Mucosa of descending colon (tissue), 3 donors: ENCODE data around the gene GLTP. TPM values are rescaled to one million over a fixed set of nuclear protein-coding genes. Genes with fewer than 3 reads are reported as not detected.

Experiments used
- ATAC-seq: fragments of 200-7000 bp; cut with Tn5 transposase; one replicate; pipeline ENCODE4 v1.9.1; 2020; ENCODE audit warnings: mild to moderate bottlenecking, moderate library complexity
- DNase-seq, 3 donors: peaks; one replicate each; pipeline ENCODE4 v3.0.0-alpha.2; 2020
- H3K36me3 ChIP-seq: fragments of 200-600 bp; one replicate; pipeline ENCODE4 v1.8.0; 2021; ENCODE audit warnings: low read depth, mild to moderate bottlenecking
- H3K4me1 ChIP-seq: fragments of 200-600 bp; one replicate; pipeline ENCODE4 v1.8.0; 2021; ENCODE audit warnings: low read depth, mild to moderate bottlenecking
- H3K4me3 ChIP-seq: fragments of 200-600 bp; one replicate; pipeline ENCODE4 v1.8.0; 2021; ENCODE audit warnings: mild to moderate bottlenecking
- H3K9me3 ChIP-seq: fragments of 200-600 bp; one replicate; pipeline ENCODE4 v1.8.0; 2021; ENCODE audit warnings: mild to moderate bottlenecking
- intact Hi-C, 2 donors: fragments of 100-400 bp; cut with DNase I in 1 of 2; cut with micrococcal nuclease in 1 of 2; formaldehyde crosslinking; loops; one replicate each; pipeline versions ENCODE4 v1.11.0 to v1.11.1; 2022; cut with DNase I, micrococcal nuclease
- total RNA-seq, 3 donors: library from RNA; stranded (reverse); fragmentation: NEBNext Ultra II Directional in 2 of 3; extraction: Animal tissue kit (Norgen Biotek cat#: 25700) in 2 of 3; gene quantifications; one replicate each; pipeline versions ENCODE4 v1.2.1 to v1.2.4, GENCODE V29; 2021 to 2023
- TF ChIP-seq, protein P1 (sequence below): fragments of 200-600 bp; IDR thresholded peaks from one replicate; pipeline ENCODE4 v1.8.0; 2022; ENCODE audit warnings: antibody characterized with exemption, mild to moderate bottlenecking
- donor health status: DM: no; HTN: no; CAD: no; lungs with moderate emphysema.
- donor health status: DM: no; HTN: no; CAD: no.
- donor health status: DM: no; HTN: yes; CAD: no.

The GLTP gene
- total RNA-seq, 3 donors from 2014 or later = 58.8 to 101 (median 98.9) TPM

DNA sequence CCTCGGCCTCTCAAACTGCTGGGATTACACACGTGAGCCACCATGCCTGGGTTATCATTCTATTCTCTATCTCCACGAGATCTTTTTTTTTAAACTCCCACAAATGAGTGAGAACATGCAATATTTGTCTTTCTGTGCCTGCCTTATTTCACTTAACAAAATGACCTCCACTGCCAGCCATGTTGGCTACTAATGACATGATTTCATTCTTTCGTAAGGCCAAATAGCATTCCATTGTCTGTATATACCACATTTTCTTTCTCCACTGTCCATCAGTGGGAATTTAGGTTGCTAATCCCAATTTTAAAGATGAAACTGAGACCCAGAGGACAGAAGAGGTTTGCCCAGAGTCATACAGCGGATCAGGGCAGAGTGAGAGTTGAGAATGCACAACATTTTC is 36.2 kb downstream of the GLTP start:
- TF ChIP-seq, protein P1, sequence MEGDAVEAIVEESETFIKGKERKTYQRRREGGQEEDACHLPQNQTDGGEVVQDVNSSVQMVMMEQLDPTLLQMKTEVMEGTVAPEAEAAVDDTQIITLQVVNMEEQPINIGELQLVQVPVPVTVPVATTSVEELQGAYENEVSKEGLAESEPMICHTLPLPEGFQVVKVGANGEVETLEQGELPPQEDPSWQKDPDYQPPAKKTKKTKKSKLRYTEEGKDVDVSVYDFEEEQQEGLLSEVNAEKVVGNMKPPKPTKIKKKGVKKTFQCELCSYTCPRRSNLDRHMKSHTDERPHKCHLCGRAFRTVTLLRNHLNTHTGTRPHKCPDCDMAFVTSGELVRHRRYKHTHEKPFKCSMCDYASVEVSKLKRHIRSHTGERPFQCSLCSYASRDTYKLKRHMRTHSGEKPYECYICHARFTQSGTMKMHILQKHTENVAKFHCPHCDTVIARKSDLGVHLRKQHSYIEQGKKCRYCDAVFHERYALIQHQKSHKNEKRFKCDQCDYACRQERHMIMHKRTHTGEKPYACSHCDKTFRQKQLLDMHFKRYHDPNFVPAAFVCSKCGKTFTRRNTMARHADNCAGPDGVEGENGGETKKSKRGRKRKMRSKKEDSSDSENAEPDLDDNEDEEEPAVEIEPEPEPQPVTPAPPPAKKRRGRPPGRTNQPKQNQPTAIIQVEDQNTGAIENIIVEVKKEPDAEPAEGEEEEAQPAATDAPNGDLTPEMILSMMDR = no peak
- ATAC-seq (no peak), DNase-seq (no peak)
- Histone ChIP-seq H3K9me3 (no peaks in the 10 kb centered on the region), H3K36me3 (no peaks in the 10 kb centered on the region), H3K4me1 (no peaks in the 10 kb centered on the region), H3K4me3 (no peak overlapping the region)
- intact Hi-C loops = no loop called here

DNA sequence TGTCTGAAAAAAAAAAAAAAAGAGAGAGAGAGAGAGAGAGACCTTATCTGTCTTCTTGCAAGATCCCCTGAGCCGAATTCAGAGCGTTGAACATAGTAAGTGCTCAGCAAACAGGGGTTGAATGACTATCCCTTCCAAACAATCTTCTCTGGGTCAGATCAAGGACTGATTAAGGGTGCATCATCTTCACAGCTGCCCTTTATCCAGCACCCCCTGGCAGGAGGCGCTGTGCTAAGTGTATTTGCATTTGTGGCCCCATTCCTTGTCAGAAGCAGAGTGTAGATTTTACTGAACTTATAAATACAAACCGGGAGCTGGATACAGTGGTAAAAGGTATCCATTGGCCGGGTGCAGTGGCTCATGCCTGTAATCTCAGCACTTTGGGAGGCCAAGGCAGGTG is 38.3 kb downstream of the GLTP start:
- Histone ChIP-seq H3K4me1 (no peaks in the 10 kb centered on the region), H3K36me3 (no peaks in the 10 kb centered on the region), H3K4me3 (no peak overlapping the region), H3K9me3 (no peaks in the 10 kb centered on the region)
- no peak for DNase-seq
- TF ChIP-seq, protein P1 = no peak
- intact Hi-C loops = no loop called here
- no peak for ATAC-seq

DNA sequence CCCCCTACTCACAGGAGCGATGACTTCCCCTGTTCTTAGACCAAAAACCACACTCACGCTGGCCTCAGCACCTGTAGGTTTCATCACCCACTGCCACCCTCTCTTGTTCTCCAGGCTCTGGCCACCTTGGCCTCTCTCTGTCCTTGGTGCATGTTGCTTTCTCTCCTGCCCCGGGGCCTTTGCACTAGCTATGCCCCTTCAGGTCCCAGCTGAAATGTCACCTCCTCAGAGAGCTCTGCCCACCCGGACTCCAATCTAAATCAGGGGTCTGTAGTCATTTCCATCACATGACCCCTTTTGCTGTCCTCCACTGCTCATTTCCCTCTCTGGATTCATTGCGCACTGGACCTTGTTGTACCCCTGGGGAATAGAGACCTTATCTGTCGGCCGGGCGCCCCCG is 39.0 kb downstream of the GLTP start:
- no peaks in the 10 kb centered on the region for H3K9me3 ChIP-seq
- TF ChIP-seq, protein P1 = no peak
- H3K36me3 ChIP-seq = no peaks in the 10 kb centered on the region
- H3K4me3 ChIP-seq = no peak overlapping the region
- intact Hi-C loops = no loop called here
- ATAC-seq = no peak
- no peak for DNase-seq
- no peaks in the 10 kb centered on the region for H3K4me1 ChIP-seq

DNA sequence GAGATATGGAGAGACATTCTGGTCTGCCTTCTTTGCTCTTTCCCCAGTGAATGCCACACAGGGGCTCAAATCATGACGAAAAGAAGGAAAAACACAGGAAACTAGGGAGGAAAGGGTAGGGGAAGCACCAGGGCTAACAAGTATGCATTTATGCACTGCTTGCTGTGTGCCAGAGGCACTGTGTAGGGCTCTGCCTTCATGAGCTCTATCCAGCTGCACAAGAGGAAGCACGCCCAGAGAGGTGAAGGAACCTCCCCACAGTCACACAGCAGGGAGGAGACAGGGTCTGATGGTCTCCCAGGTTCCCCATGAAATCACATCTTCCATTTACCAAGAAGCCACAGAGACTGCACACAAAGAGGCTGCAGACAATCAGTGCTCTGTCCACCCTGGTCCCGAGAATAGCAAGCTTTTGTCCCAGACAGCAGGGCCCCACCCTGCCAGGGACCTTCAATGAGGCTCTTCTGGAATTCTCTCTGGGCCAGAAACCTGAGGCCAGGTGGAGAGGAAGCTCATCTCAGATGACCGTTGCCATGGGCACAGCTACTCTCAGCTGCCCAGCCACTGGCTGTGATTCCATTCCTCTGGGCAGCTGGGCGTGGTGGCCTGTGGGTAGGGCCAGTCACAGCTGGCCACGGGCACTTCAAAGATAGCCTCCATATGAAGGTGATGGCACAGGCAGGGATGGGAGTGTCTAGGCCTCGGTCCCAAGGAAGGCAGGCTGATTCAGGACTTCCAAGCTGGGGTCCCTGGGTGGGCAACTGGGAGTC is 39.9 kb downstream of the GLTP start:
- Histone ChIP-seq H3K4me3 (no peak overlapping the region), H3K9me3 (no peaks in the 10 kb centered on the region), H3K36me3 (no peaks in the 10 kb centered on the region), H3K4me1 (no peaks in the 10 kb centered on the region)
- ATAC-seq (peak; percentile 68), DNase-seq (peak in 1 of 3 donors; percentile 49)
- intact Hi-C loops = no loop called here
- TF ChIP-seq, protein P1 = no peak

DNA sequence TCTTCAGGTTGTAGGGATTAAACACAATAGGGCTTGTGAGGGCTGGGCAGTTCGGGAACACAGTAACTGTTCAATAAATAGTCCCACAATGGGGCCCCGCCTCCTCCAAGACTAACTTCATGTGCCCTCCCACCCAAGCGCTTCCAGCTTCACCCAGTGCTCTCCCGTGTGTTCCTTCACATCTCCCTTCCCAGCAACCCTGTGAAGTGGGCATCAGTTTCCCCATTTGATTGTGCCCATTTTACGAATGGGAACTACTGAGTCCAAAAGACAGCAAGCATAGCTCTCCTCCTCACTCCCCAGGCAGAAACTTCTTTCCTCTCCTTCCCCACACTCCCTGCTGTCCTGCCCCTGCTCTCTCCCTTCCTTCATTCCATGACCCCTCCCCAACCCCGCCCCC is 40.9 kb downstream of the GLTP start:
- Histone ChIP-seq H3K36me3 (no peaks in the 10 kb centered on the region), H3K4me3 (no peak overlapping the region), H3K9me3 (no peaks in the 10 kb centered on the region), H3K4me1 (no peaks in the 10 kb centered on the region)
- TF ChIP-seq, protein P1 = no peak
- ATAC-seq = no peak
- intact Hi-C loops = no loop called here
- DNase-seq = no peak

DNA sequence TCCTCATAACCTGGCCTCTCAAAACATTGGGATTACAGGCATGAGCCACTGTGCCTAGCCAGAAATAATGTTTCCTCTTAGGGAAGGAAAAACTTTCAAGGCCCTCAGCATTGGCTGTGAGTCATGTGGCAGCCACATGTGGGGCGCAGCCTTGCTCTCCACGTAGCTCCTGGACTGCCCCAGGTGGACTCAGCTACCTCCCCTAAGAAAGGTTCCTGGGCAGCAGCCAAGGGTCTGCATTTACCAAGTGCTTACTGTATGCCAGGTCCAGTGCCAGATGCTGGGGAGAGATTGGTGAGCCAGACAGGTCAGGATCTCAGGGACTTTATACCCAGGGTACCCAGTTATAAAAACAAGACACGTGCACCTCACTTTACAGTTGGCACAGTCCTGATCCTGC is 43.4 kb downstream of the GLTP start:
- H3K4me3 ChIP-seq = no peak overlapping the region
- no peaks in the 10 kb centered on the region for H3K9me3 ChIP-seq
- H3K4me1 ChIP-seq = no peaks in the 10 kb centered on the region
- DNase-seq (no peak), ATAC-seq (no peak)
- TF ChIP-seq, protein P1 = no peak
- intact Hi-C loops = no loop called here
- no peaks in the 10 kb centered on the region for H3K36me3 ChIP-seq
